ENCODE data around the gene SIRPA.

DNA sequence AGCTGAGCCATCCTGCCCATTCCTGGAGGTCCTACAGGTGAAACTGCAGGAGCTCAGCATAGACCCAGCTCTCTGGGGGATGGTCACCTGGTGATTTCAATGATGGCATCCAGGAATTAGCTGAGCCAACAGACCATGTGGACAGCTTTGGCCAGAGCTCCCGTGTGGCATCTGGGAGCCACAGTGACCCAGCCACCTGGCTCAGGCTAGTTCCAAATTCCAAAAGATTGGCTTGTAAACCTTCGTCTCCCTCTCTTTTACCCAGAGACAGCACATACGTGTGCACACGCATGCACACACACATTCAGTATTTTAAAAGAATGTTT, 44.0 kb downstream of the SIRPA start:
- TF ChIP-seq, protein P1, sequence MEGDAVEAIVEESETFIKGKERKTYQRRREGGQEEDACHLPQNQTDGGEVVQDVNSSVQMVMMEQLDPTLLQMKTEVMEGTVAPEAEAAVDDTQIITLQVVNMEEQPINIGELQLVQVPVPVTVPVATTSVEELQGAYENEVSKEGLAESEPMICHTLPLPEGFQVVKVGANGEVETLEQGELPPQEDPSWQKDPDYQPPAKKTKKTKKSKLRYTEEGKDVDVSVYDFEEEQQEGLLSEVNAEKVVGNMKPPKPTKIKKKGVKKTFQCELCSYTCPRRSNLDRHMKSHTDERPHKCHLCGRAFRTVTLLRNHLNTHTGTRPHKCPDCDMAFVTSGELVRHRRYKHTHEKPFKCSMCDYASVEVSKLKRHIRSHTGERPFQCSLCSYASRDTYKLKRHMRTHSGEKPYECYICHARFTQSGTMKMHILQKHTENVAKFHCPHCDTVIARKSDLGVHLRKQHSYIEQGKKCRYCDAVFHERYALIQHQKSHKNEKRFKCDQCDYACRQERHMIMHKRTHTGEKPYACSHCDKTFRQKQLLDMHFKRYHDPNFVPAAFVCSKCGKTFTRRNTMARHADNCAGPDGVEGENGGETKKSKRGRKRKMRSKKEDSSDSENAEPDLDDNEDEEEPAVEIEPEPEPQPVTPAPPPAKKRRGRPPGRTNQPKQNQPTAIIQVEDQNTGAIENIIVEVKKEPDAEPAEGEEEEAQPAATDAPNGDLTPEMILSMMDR (IDR thresholded peaks at IDR 0.05; ENCODE audit: control extremely low read depth in 1 of 3, insufficient read depth in 1 of 3, low read depth in 1 of 3, low read length in 3 of 3): no peak
- TF ChIP-seq POLR2A (IDR thresholded peaks at IDR 0.05; ENCODE audit: control extremely low read depth in 1 of 2, low read depth in 2 of 2, low read length in 2 of 2) (no peak), CBX5 (IDR thresholded peaks at IDR 0.05; ENCODE audit: low read depth, low read length) (no peak), HDAC2 (IDR thresholded peaks at IDR 0.05; ENCODE audit: borderline replicate concordance in 1 of 2, low read depth in 2 of 2, low read length in 2 of 2) (no peak), EZH2 (IDR thresholded peaks at IDR 0.05; ENCODE audit: low read depth, low read length, severe bottlenecking) (no peak), EP300 (IDR thresholded peaks at IDR 0.05; ENCODE audit: borderline replicate concordance in 1 of 2, low read depth in 2 of 2, low read length in 2 of 2) (no peak), EGR1 (IDR thresholded peaks at IDR 0.05; ENCODE audit: borderline replicate concordance, low read depth, low read length) (no peak), ATF2 (IDR thresholded peaks at IDR 0.05; ENCODE audit: low read length) (no peak), TCF12 (IDR thresholded peaks at IDR 0.05; ENCODE audit: low read depth, low read length) (no peak)
